HEK293 (cell line): ENCODE measurements around the gene CCDC124.

Source experiments
- CTCF ChIA-PET: fragments of 350-600 bp; formaldehyde crosslinking; extraction: SDS; loops from one replicate; lab custom pipeline; 2021; ENCODE audit warnings: antibody characterized with exemption; lab: Yijun Ruan, JAX
- POLR2A ChIA-PET: fragments of 300-600 bp; formaldehyde crosslinking; extraction: SDS; loops from one replicate; lab custom pipeline; 2020; ENCODE audit warnings: antibody characterized with exemption, inconsistent platforms; lab: Yijun Ruan, JAX
- H3K27ac ChIP-seq: fragments of 200-500 bp; sonication (Bioruptor generic); 2 replicates; pipeline ENCODE4 v1.5.1; 2014; ENCODE audit warnings: low read depth, low read length, control low read depth, inconsistent platforms; ENCODE audit errors: extremely low read depth
- H3K36me3 ChIP-seq, 2 experiments: fragments of 200-500 bp in 1 of 2; sonication (Bioruptor generic) in 1 of 2; 1 replicate in 1 of 2; 2 replicates in 1 of 2; pipeline ENCODE4 v1.5.1; 2014 to 2017; ENCODE audit warnings: inconsistent platforms in 2 of 2, low read length in 2 of 2; ENCODE audit not compliant: control insufficient read depth in 2 of 2, insufficient read depth in 1 of 2
- H3K4me1 ChIP-seq: fragments of 200-500 bp; sonication (Bioruptor generic); 2 replicates; pipeline ENCODE4 v1.5.1; 2014; ENCODE audit warnings: mild to moderate bottlenecking, low read length, inconsistent platforms; ENCODE audit not compliant: control insufficient read depth, insufficient read depth
- H3K4me3 ChIP-seq: 2 replicates; pipeline ENCODE4 v1.5.1; 2011; ENCODE audit warnings: low read depth, mild to moderate bottlenecking, control low read depth, low read length, moderate library complexity
- H3K9me3 ChIP-seq: fragments of 200-500 bp; sonication (Bioruptor generic); 2 replicates; pipeline ENCODE4 v1.5.1; 2014; ENCODE audit warnings: low read depth, low read length, inconsistent platforms; ENCODE audit not compliant: control insufficient read depth, insufficient read depth
- GFI1B ChIP-seq: fragments of 450-650 bp; formaldehyde crosslinking; IDR thresholded peaks from 2 replicates; pipeline ENCODE4 v1.5.1; 2016; ENCODE audit warnings: missing biosample characterization, missing genetic modification characterization
- REST ChIP-seq: fragments of 450-650 bp; formaldehyde crosslinking; IDR thresholded peaks from 2 replicates; pipeline ENCODE4 v1.5.1; 2016; ENCODE audit warnings: missing biosample characterization, missing genetic modification characterization
- SETDB1 ChIP-seq: IDR thresholded peaks from one replicate; pipeline ENCODE4 v1.6.1; 2017; ENCODE audit warnings: mild to moderate bottlenecking, low read length, moderate library complexity, mixed read lengths; ENCODE audit not compliant: insufficient read length
- WT1 ChIP-seq: fragments of 450-650 bp; formaldehyde crosslinking; IDR thresholded peaks from 2 replicates; pipeline ENCODE4 v1.5.1; 2016; ENCODE audit warnings: missing biosample characterization, missing genetic modification characterization
- ZNF16 ChIP-seq: fragments of 450-650 bp; formaldehyde crosslinking; IDR thresholded peaks from 2 replicates; pipeline ENCODE4 v1.5.1; 2016; ENCODE audit warnings: low read depth, missing biosample characterization, missing genetic modification characterization
- ZNF214 ChIP-seq: fragments of 450-650 bp; formaldehyde crosslinking; IDR thresholded peaks from 2 replicates; pipeline ENCODE4 v1.5.1; 2017; ENCODE audit warnings: missing biosample characterization, mild to moderate bottlenecking, missing genetic modification characterization, borderline replicate concordance
- ZNF223 ChIP-seq: fragments of 450-650 bp; formaldehyde crosslinking; IDR thresholded peaks from 2 replicates; pipeline ENCODE4 v1.5.1; 2016; ENCODE audit warnings: missing biosample characterization, missing genetic modification characterization
- ZNF324 ChIP-seq: fragments of 450-650 bp; formaldehyde crosslinking; IDR thresholded peaks from 2 replicates; pipeline ENCODE4 v1.5.1; 2016; ENCODE audit warnings: missing biosample characterization, missing genetic modification characterization
- ZNF354C ChIP-seq: fragments of 450-650 bp; formaldehyde crosslinking; IDR thresholded peaks from 2 replicates; pipeline ENCODE4 v1.5.1; 2016; ENCODE audit warnings: missing biosample characterization, missing genetic modification characterization, low read depth, borderline replicate concordance
- ZNF394 ChIP-seq: fragments of 450-650 bp; formaldehyde crosslinking; IDR thresholded peaks from 2 replicates; pipeline ENCODE4 v1.5.1; 2016; ENCODE audit warnings: missing biosample characterization, missing genetic modification characterization, mild to moderate bottlenecking, moderate library complexity, borderline replicate concordance
- ZNF664 ChIP-seq: fragments of 450-650 bp; formaldehyde crosslinking; IDR thresholded peaks from 2 replicates; pipeline ENCODE4 v1.5.1; 2016; ENCODE audit warnings: missing biosample characterization, missing genetic modification characterization
- ZNF677 ChIP-seq: fragments of 450-650 bp; IDR thresholded peaks from 2 replicates; pipeline ENCODE4 v1.5.0; 2018; ENCODE audit warnings: missing biosample characterization, mild to moderate bottlenecking, missing genetic modification characterization, moderate library complexity
- ZNF768 ChIP-seq: fragments of 450-650 bp; formaldehyde crosslinking; IDR thresholded peaks from 2 replicates; pipeline ENCODE4 v1.5.1; 2018; ENCODE audit warnings: missing biosample characterization, mild to moderate bottlenecking, missing genetic modification characterization
- ZSCAN18 ChIP-seq: fragments of 450-650 bp; formaldehyde crosslinking; IDR thresholded peaks from 2 replicates; pipeline ENCODE4 v1.5.1; 2016; ENCODE audit warnings: missing biosample characterization, missing genetic modification characterization
- TF ChIP-seq, protein P1 (sequence below): fragments of 450-650 bp; IDR thresholded peaks from 2 replicates; pipeline ENCODE4 v1.5.1; 2018; ENCODE audit warnings: missing biosample characterization, missing genetic modification characterization
- TF ChIP-seq, protein P2 (sequence below): IDR thresholded peaks from 2 replicates; pipeline ENCODE4 v1.6.1; 2011; ENCODE audit warnings: mild to moderate bottlenecking, low read depth, low read length, borderline replicate concordance
- TF ChIP-seq, protein P3 (sequence below): fragments of 450-650 bp; formaldehyde crosslinking; IDR thresholded peaks from 2 replicates; pipeline ENCODE4 v1.5.1; 2016; ENCODE audit warnings: missing biosample characterization, missing genetic modification characterization
- TF ChIP-seq, protein P4 (sequence below): fragments of 450-650 bp; IDR thresholded peaks from 2 replicates; pipeline ENCODE4 v1.5.1; 2018; ENCODE audit warnings: missing biosample characterization, mild to moderate bottlenecking, missing genetic modification characterization

CCDC124 gene

GRCh38 chr19:17942181-17942580 lies 9.4 kb downstream of the CCDC124 start (continued):
- no peak for TF ChIP-seq ZNF664
- TF ChIP-seq ZNF214 = no peak

- Histone ChIP-seq H3K36me3 (peaks cover 3 to 38% of the 10 kb centered on the region in 2 experiments; a peak in 2 of 3 replicates), H3K27ac (no peak overlapping the region), H3K9me3 (no peaks in the 10 kb centered on the region), H3K4me3 (no peak overlapping the region), H3K4me1 (no peaks in the 10 kb centered on the region)
- CTCF ChIA-PET = interaction anchor here (1.0 to 9.4 kb wide), 2 partner anchors 24 to 55 kb away, joined by 3 to 92 read pairs; partner anchors contain the start of gene KCNN1
- POLR2A ChIA-PET = interaction anchor here (0.6 to 1.1 kb wide), 2 partner anchors 10 to 610 kb away, joined by 4 to 5 read pairs; partner anchors contain the start of gene CCDC124
- TF ChIP-seq, protein P1, sequence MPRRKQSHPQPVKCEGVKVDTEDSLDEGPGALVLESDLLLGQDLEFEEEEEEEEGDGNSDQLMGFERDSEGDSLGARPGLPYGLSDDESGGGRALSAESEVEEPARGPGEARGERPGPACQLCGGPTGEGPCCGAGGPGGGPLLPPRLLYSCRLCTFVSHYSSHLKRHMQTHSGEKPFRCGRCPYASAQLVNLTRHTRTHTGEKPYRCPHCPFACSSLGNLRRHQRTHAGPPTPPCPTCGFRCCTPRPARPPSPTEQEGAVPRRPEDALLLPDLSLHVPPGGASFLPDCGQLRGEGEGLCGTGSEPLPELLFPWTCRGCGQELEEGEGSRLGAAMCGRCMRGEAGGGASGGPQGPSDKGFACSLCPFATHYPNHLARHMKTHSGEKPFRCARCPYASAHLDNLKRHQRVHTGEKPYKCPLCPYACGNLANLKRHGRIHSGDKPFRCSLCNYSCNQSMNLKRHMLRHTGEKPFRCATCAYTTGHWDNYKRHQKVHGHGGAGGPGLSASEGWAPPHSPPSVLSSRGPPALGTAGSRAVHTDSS = no peak
- TF ChIP-seq, protein P2, sequence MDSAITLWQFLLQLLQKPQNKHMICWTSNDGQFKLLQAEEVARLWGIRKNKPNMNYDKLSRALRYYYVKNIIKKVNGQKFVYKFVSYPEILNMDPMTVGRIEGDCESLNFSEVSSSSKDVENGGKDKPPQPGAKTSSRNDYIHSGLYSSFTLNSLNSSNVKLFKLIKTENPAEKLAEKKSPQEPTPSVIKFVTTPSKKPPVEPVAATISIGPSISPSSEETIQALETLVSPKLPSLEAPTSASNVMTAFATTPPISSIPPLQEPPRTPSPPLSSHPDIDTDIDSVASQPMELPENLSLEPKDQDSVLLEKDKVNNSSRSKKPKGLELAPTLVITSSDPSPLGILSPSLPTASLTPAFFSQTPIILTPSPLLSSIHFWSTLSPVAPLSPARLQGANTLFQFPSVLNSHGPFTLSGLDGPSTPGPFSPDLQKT = no peak
- no peak for TF ChIP-seq SETDB1
- TF ChIP-seq ZNF768 = no peak
- no peak for TF ChIP-seq ZNF677 (tag by site-specific recombination)
- no peak for TF ChIP-seq GFI1B
- no peak for TF ChIP-seq ZNF16 (tag by site-specific recombination)
- no peak for TF ChIP-seq ZNF354C (tag by site-specific recombination)
- TF ChIP-seq WT1 (tag by site-specific recombination) = no peak
- TF ChIP-seq ZNF394 (tag by site-specific recombination) = no peak
- TF ChIP-seq, protein P3, sequence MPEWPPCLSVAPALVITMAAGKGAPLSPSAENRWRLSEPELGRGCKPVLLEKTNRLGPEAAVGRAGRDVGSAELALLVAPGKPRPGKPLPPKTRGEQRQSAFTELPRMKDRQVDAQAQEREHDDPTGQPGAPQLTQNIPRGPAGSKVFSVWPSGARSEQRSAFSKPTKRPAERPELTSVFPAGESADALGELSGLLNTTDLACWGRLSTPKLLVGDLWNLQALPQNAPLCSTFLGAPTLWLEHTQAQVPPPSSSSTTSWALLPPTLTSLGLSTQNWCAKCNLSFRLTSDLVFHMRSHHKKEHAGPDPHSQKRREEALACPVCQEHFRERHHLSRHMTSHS (tag by site-specific recombination) = no peak
- no peak for TF ChIP-seq REST (tag by site-specific recombination)
- TF ChIP-seq ZNF223 (tag by site-specific recombination) = no peak
- TF ChIP-seq, protein P4, sequence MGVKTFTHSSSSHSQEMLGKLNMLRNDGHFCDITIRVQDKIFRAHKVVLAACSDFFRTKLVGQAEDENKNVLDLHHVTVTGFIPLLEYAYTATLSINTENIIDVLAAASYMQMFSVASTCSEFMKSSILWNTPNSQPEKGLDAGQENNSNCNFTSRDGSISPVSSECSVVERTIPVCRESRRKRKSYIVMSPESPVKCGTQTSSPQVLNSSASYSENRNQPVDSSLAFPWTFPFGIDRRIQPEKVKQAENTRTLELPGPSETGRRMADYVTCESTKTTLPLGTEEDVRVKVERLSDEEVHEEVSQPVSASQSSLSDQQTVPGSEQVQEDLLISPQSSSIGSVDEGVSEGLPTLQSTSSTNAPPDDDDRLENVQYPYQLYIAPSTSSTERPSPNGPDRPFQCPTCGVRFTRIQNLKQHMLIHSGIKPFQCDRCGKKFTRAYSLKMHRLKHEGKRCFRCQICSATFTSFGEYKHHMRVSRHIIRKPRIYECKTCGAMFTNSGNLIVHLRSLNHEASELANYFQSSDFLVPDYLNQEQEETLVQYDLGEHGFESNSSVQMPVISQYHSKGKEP (tag by site-specific recombination) = no peak
- TF ChIP-seq ZSCAN18 = no peak
- TF ChIP-seq ZNF324 (tag by site-specific recombination) = no peak
Measured at GRCh38 chr19:17942582-17943273, 9.9 kb downstream of the CCDC124 start.
